GM21367 (cell line): Measurements from ENCODE around the gene SFTPD.
A peak's percentile ranks its signal among the peaks of the same experiment; 100 is the strongest.
"Not testable (repeated sequence)": the region's sequence is repeated elsewhere in the genome, so short reads cannot be mapped to it uniquely, and the experiment has no call there.

Source experiments
- ATAC-seq: cut with Tn5 transposase; IDR thresholded peaks from one replicate; pipeline ENCODE4 v1.9.1; 2021; ENCODE audit not compliant: unreplicated experiment

The SFTPD gene

DNA sequence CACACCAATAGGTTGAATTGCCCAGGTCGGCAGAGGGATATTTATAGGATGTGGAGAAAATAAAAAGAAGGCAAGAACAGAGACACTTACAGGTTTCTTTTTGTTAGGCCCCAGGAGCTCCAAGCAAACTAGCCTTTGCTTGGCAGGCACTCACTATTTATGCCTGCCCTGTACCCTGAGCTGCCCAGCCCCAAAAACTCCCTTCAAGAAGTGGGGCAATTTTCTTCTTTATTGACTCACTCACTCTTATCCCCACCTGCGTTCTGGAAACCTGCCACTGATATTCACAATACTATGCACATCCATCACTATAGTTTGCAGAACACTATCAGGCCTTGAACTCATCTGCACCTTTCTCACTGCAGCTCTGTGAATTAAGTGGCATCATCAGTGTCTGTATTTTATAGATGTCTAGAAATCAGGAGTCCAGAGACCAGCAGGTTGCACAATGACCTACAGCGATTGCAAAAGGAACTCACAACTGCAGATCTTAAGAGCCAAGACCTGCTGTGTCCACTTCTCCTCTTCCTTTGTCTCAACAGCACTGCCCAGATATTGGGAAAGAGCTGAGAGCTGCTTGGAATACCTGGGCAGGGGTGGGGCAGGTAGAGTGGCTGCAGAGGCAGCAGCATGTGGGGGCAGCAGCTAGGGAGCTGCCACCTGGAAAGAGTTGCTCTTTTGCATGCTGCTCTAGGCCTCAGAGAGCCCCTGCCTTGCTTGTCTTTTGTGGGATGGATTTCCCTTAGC, at the start of gene SFTPD:
TSS of gene SFTPD (minus strand) at position 130 of the 747 bp plus-strand sequence. CDS start 2,446 bp downstream, outside the sequence.
- ATAC-seq = no peak

DNA sequence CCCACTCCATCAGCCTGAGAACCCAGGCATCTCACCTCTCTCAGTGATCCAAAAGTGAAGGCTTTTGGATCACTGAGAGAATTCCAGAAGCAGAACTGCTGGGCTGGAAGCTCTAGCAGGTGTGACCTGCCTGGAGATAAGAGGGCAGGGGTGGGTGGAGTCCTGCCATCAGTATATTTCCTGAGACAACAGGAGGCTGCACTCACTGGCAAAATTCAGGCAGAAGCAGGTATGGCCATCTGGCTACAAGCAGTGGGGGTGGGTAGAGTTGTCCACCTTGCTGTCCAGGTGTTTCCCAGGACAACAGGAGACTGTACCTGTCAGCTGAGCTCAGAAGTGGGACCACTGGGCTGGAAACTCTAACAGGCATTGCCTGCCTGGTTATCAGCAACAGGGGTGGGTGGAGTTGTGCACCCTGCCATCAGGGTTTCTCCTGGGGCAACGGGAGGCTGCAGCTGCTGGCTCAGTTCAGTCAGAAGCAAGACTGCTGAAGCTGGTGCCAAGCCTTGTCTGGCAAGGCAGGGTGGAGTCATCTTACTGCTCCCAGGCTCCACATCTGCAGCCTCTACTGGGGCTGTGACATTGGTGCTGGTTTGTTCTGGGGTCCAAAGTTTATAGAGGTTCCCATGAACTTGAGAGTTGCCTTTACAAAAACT, 47.2 kb upstream of the SFTPD start:
- ATAC-seq = no peak

DNA sequence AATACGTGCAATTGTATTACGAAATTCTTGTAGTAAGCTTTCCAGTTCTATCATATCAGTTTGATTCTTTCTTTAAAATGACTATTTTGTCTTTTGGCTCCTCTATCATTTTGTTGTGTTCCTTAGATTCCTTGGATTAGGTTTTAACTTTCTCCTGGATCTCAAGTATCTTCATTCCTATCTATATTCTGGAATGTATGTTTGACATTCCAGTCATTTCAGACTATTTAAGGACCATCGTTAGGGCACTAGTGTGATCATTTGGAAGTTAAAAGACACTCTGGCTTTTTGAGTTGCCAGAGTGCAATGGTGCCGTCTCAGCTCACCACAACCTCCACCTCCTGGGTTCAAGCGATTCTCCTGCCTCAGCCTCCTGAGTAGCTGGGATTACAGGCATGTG, 45.7 kb upstream of the SFTPD start:
- ATAC-seq = no peak

DNA sequence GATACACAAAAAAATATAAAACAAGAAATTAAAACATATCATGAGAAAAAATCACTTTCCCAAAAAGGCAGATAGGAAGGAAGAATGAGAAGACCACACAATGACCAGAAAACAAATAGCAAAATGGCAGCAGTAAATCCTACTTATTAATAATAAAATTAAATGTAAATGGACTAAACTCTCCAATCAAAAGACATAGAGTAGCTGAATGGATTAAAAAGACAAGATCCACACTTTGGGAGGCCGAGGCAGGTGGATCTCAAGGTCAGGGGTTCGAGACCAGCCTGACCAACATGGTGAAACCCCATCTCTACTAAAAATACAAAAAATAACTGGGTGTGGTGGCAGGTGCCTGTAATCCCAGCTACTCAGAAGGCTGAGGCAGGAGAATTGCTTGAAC, 39.3 kb upstream of the SFTPD start:
- not testable (repeated sequence) for ATAC-seq

DNA sequence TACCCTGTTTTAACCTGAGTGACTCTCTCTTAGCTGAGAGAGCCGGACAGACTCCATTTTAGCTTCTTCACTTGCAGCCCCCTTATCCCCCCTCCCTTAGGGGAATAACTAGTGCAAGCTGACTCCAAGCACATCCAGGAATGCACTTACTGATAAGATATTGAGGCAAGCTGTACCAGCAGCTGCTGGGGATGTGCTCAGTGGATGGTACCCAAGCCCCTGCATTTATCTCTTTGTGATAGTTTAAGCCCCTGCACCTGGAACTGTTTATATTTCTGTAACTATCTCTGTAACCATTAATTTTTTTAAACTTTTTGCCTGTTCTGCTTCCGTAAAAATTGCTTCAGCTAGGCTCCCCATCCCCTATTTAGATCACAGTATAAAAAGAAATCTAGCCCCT, 37.8 kb upstream of the SFTPD start:
- ATAC-seq = not testable (repeated sequence)

DNA sequence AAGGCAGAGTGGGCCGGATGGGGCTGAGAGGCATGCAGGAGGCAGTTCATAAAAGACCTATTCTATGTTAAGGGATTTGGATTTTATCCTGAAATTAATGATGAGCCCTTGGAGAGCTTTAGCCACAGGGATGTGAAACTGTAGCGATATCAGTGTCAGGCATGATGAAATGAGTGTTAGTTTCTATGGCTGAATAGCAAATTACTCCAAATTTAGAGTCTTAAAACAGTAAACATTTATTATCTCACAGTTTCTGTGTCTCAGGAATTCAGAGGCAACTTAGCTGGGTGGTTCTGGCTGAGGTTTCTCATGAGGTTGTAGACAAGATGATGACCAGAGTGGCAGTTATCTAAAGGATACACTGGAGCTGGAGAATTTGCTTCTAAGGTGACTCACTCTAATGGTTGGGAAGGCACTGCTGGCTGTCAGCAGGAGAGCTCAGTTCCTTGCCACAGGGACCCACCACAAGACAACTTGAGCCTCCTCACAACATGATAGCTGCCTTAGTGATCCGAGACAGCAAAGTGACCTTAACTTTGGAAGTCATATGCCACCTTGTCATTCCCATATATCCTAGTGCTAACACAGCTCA, 36.7 kb upstream of the SFTPD start:
- no peak for ATAC-seq

DNA sequence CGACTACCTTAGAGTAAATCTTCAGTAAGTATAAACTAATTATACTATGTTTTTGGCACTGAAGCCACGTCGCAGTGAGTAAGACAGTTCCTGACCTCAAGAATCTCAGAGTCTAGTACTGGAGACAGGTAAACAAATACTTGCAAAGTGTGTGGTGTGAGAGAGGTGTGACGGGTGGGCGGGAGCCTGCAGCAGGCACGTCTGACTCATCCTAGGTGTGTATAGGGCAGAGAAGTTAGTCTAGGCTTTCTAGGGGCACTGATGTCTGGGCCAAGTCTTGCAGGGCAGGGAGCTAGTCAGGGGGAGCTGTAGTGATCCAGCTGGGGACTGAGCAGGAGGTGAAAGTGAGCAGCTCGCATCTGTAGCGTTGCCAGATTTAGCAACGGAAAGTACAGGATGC, 35.9 kb upstream of the SFTPD start:
- ATAC-seq = peak; percentile 58

DNA sequence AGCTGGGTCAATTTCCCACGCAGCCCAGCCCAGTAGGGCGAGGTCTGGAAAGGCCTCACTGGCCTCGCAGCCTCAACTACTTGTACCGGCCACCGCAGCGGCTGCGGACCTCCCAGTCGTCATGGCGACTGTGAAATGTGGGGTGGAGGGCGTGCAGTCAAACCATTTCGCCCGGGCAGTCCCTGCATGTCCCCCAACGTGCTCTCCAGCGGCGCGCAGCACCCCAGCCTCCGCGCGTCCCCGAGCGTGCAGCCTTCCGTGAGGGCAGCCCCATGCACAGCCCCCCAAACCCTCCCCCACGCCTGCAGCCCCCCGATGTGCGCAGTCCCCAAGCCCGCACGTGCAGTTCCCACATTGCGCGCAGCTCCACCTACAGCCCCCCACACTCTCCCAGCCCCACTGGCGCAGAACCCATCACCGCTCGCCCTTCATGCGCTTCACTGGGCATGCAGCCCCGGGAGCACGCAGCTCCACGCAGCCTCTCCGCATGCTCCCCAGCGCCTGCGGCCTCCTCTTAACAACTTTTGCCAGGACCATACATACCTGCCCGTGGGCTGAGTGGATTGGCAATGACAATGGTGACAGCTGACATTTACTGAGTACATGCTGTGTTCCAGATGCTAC, 34.5 kb upstream of the SFTPD start:
- ATAC-seq = no peak

DNA sequence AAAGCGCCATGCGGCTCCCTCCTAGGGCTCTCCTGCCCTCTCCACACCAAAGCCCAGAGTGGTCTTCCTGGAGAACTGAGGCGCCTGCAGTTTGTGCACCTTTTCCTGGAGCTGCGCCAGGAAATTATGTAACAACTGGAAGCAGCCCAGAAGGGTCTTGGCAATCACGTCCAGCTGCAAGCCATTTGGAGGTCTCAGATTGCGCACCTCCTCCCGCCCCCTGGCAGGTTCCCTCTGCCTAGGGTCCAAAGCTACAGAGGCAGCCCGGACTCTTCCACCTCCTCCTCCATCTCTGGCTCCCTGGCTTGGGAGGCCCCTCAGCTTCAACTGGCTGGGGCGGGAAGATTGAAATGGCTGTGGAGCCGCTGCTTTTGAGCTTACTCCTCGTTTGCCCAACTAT, 34.0 kb upstream of the SFTPD start:
- ATAC-seq = no peak

DNA sequence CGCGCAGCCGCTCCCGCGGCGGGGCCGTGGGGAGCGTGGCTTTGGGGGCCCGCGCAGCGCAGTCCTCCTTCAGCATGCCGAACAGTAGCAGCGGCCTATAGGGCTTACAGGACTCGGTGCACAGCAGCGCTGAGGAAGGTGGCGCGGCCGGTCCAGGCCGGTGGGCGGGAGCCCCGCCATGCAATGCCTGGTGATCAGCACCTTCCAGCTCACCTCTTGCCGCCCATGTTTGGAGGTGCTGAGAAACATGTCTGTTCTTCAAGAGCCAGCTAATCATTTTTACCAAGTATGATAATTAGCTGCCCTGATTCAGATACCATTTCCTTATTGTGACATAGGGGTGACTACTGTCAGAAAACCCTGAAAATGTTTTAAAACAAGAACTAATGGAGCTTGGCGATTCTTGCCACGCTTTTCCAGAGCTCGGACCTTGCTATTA, 33.5 kb upstream of the SFTPD start:
- ATAC-seq = no peak

DNA sequence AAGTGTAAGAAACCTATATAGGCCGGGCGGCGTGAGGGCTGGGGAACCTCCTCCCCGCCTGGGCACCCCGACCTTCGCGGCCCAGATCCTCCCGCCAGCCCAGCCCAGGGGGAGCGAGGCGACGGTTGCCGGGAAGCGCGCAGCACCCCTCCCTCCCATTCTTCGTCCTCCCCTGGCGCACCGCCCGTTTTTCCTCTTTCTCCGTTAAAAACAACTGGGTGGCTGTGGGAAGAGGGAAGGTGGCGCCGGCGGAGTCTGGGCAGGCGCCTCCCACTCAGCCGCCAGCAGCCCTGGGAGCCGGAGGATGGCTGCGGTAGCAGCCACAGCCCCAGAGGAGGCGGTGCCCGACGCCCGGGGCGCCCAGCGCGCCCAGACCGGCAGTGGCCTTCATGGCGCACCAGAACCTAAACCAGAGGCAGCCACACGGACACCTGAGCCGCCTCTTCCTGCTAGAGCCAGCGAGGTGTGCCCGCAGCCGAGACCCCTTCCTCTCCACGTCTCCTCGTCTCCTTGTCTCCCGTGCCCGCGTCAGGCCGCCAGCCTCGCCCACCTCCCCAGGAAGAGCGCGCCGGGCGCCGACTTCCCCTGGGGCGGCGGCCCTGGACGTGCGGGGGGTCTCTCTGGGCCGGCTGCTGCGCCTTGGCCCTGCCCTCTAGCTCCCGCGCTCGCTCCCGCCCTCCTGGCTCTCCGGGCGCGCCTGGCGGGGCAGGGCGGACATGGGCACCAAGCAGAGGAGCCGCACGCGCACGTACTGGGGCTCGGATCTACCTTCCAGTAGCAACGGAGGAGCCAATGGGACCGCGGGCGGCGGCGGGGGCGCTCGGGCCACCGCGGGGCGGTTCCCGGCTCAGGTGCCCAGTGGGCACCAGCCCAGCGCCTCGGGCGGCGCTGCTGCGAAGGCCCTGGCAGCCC, 32.8 kb upstream of the SFTPD start:
- no peak for ATAC-seq

DNA sequence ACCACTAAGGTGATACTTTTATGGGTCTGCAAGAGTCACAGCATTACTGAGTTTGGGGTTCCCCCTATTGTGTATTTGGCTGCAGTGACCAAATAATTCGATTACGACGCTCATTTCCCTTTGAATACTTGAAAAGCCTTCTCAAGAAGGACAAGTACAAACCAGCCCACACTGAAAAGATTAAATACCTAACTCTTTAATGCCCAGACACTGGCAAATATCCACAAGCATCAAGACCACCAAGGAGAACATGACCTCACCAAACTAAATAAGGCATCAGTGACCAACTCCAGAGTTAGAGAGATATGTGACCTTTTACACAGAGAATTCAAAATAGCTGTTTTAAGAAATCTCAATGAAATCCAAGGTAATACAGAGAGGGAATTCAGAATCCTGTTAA, 31.8 kb upstream of the SFTPD start:
- ATAC-seq = no peak

DNA sequence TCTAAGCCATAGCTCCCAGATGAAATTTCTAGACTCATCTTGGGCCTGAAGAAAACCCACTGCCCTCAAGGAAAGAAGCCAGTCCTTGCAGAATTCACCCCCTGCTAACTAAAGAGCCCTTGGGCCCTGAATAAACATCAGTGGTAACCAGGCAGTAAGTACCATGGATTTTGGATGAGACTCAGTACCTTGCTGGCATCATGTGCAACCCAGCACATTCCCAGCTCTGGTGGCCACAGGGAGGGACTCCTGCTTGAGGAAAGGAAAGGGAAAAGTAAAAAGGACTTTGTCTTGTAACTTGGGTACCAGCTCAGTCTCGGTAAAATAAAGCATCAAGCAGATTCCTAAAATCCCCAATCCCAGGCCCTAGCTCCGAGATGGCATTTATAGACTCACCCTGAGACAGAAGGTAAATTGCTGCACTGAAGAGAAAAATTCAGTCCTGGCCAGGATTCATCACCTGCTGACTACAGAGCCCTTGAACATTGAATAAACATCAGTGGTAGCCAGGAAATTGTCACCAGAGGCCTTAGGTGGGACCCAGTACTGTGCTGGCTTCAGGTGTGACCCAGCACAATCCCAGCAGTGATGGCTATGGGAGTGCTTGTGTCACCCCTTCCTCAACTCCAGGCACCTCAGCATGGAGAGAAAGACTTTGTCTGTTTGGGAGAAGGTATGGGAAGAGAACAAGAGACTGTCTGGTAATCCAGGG, 31.2 kb upstream of the SFTPD start:
- no peak for ATAC-seq

DNA sequence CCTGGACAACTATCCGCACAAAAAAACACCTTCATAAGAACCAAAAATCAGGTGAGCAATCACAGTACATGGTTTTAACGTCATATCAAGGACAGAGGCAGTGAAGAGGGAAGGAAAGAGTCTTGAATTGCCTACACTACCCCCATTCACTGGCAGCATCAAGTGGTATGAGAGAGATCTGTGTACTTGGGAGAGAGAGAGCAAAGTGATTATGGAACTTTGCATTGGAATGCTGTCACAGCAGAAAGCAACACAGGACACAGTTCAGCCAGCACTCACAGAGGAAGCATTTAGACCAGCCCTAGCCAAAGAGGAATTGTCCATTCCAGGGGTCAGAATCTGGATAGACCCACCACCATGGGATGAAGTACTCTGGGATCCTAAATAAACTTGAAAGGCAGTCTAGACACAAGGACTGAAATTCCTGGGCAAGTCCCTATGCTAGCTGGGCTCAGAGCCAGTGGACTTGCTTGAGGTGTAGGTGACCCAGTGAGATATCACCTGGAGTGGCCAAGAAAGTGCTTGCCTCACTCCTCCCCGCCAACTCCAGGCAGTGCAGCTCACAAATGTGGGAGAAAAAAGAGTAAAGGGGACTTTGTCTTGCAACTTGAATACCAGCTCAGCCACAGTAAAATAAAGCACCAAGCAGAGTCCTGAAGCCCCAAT, 30.5 kb upstream of the SFTPD start:
- ATAC-seq = no peak

DNA sequence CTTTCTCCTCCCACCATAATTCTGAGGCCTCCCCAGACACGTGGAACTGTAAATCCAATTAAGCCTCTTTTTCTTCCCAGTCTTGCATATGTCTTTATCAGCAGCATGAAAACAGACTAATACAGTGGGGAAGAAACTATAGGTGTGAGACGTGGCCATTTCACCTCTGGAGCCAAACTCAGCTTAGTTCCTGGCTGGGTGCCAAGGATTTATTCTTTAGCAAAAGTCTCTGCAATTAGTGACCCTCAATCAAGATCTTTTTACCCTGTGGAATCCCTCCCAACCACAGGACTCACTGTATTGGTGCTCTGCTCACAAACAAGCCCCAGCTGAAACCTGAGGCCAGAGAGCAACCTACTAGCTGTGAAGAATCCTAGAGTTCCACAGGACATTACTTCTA, 28.1 kb upstream of the SFTPD start:
- no peak for ATAC-seq

DNA sequence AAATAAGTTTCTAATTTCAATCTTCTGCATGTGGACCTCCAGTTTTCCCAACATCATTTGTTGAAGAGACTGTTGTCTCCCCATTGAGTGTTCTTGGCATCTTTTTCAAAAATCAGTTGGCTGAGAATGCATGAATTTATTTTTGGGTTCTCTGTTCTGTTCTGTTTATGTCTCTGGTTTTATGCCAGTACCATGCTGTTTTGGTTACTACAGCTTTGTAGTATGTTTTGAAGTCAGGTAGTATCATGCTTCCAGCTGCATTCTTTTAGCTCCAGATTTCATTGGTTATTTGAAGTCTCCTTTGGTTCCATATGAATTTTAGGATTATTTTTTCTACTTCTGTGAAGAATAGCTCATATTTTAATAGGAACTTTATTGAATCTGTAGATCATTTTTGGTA, 21.2 kb upstream of the SFTPD start:
- ATAC-seq = no peak

DNA sequence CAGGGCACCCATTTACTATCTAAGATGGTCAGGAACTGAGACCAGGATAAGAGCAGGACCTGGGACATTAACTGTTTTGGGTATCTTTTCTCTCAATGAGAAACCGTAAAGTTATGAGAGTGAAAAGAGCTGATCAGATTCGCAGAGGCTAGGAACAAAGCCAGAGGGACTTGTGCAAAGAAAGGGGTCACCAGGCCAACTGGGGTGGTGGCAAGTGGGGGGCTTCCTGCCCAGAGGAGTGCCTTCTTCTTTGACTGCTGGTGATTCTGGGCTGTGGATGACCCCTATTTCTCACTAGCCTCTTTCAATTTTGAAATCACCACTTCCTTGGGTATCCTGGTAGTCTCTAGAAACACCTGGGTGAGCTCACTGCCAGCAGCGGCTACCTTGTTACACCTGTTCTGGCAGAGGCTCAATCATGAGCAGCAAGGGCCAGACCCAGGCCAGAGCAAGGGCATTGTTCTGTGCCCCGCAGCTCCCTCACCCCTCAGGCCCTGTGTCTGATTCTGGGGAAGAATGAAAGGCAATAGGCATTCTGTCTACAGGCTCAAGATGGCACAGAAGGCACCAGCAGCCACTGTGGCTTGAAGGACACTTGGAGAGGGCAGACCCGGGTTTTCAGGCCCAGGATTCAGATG, 999 bp downstream of the SFTPD start:
- no peak for ATAC-seq

DNA sequence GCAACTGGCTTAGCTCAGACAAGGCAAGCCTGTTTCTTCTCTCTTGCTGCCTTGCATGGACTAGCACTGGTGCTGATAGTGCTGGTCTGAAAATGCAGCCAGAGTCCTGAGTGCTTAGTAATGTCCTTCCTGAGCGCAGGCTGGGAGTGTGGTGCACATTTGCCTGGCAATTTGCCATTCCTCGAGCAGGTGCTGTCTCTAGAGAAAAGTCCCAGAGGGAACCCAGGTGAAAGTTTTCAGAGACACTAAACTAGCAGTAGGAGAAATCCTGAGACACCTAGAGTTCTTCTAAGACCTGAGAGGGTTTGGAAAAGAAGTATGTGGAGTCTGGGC, 1.9 kb downstream of the SFTPD start:
- no peak for ATAC-seq
